ENCODE measurements around the gene PRSS57. TPM values are rescaled to one million over a fixed set of nuclear protein-coding genes. Genes with fewer than 3 reads are reported as not detected.

PRSS57 gene
- total RNA-seq, 1 experiment from 2014 or later: not detected

DNA sequence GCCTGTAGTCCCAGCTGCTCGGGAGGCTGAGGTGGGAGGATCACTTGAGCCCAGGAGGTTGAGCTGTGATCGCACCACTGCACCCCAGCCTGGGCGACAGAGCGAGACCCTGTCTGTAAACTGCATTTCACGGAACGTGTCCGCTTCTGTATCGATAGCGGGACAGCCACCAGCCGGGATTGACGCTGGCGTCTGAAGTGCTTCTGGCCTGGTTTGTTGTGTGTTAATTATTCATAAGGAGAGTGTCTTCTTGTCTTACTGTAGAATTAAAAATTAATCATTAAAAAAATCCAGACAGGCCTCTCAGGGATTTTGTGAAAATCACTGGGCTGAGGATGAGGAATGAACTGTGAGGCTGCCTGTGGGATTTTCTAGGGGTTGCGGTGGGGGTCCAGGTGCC, 39.5 kb upstream of the PRSS57 start:
- ATAC-seq (no peak), DNase-seq (no peak)
- no peaks in the 10 kb centered on the region for H4K20me1 ChIP-seq (ENCODE audit: low read length)
- no peak overlapping the region for H3K4me3 ChIP-seq (ENCODE audit: low read length)
- TF ChIP-seq, protein P1, sequence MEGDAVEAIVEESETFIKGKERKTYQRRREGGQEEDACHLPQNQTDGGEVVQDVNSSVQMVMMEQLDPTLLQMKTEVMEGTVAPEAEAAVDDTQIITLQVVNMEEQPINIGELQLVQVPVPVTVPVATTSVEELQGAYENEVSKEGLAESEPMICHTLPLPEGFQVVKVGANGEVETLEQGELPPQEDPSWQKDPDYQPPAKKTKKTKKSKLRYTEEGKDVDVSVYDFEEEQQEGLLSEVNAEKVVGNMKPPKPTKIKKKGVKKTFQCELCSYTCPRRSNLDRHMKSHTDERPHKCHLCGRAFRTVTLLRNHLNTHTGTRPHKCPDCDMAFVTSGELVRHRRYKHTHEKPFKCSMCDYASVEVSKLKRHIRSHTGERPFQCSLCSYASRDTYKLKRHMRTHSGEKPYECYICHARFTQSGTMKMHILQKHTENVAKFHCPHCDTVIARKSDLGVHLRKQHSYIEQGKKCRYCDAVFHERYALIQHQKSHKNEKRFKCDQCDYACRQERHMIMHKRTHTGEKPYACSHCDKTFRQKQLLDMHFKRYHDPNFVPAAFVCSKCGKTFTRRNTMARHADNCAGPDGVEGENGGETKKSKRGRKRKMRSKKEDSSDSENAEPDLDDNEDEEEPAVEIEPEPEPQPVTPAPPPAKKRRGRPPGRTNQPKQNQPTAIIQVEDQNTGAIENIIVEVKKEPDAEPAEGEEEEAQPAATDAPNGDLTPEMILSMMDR (conservative IDR thresholded peaks at IDR 0.05; ENCODE audit: low read depth, low read length): no peak
- TF ChIP-seq EZH2 (IDR thresholded peaks at IDR 0.05; ENCODE audit: low read length, unreplicated experiment) (no peak), EZH2phosphoT487 (IDR thresholded peaks at IDR 0.05; ENCODE audit: borderline replicate concordance, low read length) (no peak)
- no peaks in the 10 kb centered on the region for H3K79me2 ChIP-seq (ENCODE audit: low read length)
- intact Hi-C loops (cut with micrococcal nuclease): loop anchor here (2.0 to 5.0 kb wide), 2 partner anchors 70 to 147 kb away; partner anchors contain the start of gene HCN2
- H3K9me2 ChIP-seq (replicated peaks; ENCODE audit: low read length): no peaks in the 10 kb centered on the region
- no peak overlapping the region for H3K4me2 ChIP-seq (ENCODE audit: low read length)
- no peaks in the 10 kb centered on the region for H3K9me3 ChIP-seq (ENCODE audit: low read length)
- CTCF ChIA-PET: interaction anchor here (0.6 kb wide), 1 partner anchor 150 kb away, joined by 3 read pairs; no protein-coding TSS in a partner anchor
- H3K36me3 ChIP-seq (ENCODE audit: low read depth, low read length): no peaks in the 10 kb centered on the region
- H2AFZ ChIP-seq (ENCODE audit: low read length): no peak overlapping the region
- H3K27me3 ChIP-seq (ENCODE audit: low read length): no peaks in the 10 kb centered on the region
- BruUV-seq (replicated peaks): no TSS peak
- H3F3A ChIP-seq (ENCODE audit: low read length, unreplicated experiment): no peaks in the 10 kb centered on the region
- H3K4me1 ChIP-seq (ENCODE audit: insufficient read depth, low read length): no peaks in the 10 kb centered on the region
- POLR2A ChIA-PET (ENCODE audit: unreplicated experiment): no interaction called here
- no peak overlapping the region for H3K27ac ChIP-seq (ENCODE audit: low read length)
- no peak overlapping the region for H3K9ac ChIP-seq (ENCODE audit: low read length)

DNA sequence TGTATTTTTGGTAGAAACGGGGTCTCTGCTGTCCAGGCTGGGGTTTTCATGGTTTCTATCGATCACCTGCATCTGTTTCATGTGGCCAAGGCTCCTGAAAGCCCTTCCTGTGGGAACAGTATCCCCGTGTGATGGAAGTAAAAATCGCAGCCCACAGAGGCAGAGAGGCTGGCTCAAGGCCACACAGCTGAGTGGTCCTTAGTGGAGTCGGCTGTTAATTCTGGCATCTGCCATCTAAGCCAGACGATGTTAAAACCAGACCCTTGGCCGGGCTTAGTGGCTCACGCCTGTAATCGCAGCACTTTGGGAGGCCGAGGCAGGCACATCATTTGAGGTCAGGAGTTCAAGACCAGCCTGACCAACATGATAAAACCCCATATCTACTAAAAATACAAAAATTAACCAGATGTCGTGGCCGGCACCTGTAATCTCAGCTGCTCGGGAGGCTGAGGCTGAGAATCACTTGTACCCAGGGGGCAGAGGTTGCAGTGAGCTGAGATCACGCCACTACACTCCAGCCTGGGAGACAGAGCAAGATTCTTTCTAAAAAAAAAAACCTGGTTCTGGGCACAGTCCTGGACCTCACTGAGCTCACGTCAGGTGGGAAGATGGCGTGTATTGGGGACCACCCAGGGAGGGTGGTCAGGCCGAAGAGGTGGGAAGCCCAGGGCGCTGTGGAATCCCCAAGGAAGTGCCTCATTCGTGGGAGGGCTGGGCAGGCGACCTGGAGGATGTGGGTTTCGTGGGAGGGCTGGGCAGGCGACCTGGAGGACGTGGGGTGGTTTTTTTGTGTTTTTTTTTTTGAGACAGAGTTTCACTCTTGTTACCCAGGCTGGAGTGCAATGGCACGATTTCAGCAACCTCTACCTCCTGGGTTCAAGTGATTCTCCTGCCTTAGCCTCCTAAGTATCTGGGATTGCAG, 37.2 kb upstream of the PRSS57 start:
- TF ChIP-seq EZH2phosphoT487 (IDR thresholded peaks at IDR 0.05; ENCODE audit: borderline replicate concordance, low read length) (no peak), EZH2 (IDR thresholded peaks at IDR 0.05; ENCODE audit: low read length, unreplicated experiment) (no peak)
- TF ChIP-seq, protein P1 (conservative IDR thresholded peaks at IDR 0.05; ENCODE audit: low read depth, low read length): no peak
- Histone ChIP-seq H4K20me1 (ENCODE audit: low read length) (no peaks in the 10 kb centered on the region), H3K27ac (ENCODE audit: low read length) (no peak overlapping the region), H3K9me2 (replicated peaks; ENCODE audit: low read length) (no peaks in the 10 kb centered on the region), H3K36me3 (ENCODE audit: low read depth, low read length) (no peaks in the 10 kb centered on the region), H2AFZ (ENCODE audit: low read length) (no peak overlapping the region), H3K4me3 (ENCODE audit: low read length) (no peak overlapping the region), H3K9ac (ENCODE audit: low read length) (no peak overlapping the region), H3K27me3 (ENCODE audit: low read length) (no peaks in the 10 kb centered on the region), H3K4me1 (ENCODE audit: insufficient read depth, low read length) (no peaks in the 10 kb centered on the region), H3F3A (ENCODE audit: low read length, unreplicated experiment) (no peaks in the 10 kb centered on the region), H3K79me2 (ENCODE audit: low read length) (no peaks in the 10 kb centered on the region), H3K4me2 (ENCODE audit: low read length) (no peak overlapping the region), H3K9me3 (ENCODE audit: low read length) (no peaks in the 10 kb centered on the region)
- ChIA-PET CTCF (no interaction called here), POLR2A (ENCODE audit: unreplicated experiment) (no interaction called here)
- intact Hi-C loops (cut with micrococcal nuclease): loop anchor here (5.0 kb wide), 1 partner anchor 145 kb away; the partner anchor contains the start of gene HCN2
- no peak for ATAC-seq
- DNase-seq: no peak
- BruUV-seq (replicated peaks): no TSS peak

DNA sequence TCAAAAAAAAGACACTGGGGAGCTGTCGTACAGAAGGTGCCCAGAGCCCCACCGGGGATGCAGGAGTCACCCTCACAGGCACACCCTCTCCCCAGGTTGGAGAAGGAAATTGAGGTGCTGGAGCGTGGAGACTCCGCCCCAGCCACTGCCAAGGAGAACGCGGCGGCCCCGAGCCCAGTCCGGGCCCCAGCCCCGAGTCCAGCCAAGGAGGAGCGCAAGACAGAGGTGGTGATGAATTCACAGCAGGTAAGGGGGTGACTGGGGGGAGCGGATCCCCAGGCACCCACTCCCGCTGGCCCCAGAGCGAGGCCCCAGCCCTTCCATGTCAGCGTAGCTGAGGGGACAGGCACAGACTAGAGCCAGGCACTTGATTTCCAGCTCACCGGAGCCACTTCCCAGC, 35.7 kb upstream of the PRSS57 start:
- no peaks in the 10 kb centered on the region for H3K27me3 ChIP-seq (ENCODE audit: low read length)
- no peaks in the 10 kb centered on the region for H3K9me3 ChIP-seq (ENCODE audit: low read length)
- no peak overlapping the region for H3K27ac ChIP-seq (ENCODE audit: low read length)
- H2AFZ ChIP-seq (ENCODE audit: low read length): no peak overlapping the region
- no TSS peak for BruUV-seq (replicated peaks)
- no peak for ATAC-seq
- H3K4me1 ChIP-seq (ENCODE audit: insufficient read depth, low read length): no peaks in the 10 kb centered on the region
- H3F3A ChIP-seq (ENCODE audit: low read length, unreplicated experiment): no peaks in the 10 kb centered on the region
- POLR2A ChIA-PET (ENCODE audit: unreplicated experiment): interaction anchor here (0.6 kb wide), 1 partner anchor 28 kb away, joined by 4 read pairs; no protein-coding TSS in a partner anchor
- H3K36me3 ChIP-seq (ENCODE audit: low read depth, low read length): no peaks in the 10 kb centered on the region
- intact Hi-C loops (cut with micrococcal nuclease): loop anchor here (5.0 kb wide), 1 partner anchor 144 kb away; the partner anchor contains the start of gene HCN2
- no peak overlapping the region for H3K9ac ChIP-seq (ENCODE audit: low read length)
- TF ChIP-seq EZH2 (IDR thresholded peaks at IDR 0.05; ENCODE audit: low read length, unreplicated experiment) (no peak), EZH2phosphoT487 (IDR thresholded peaks at IDR 0.05; ENCODE audit: borderline replicate concordance, low read length) (no peak)
- TF ChIP-seq, protein P1 (conservative IDR thresholded peaks at IDR 0.05; ENCODE audit: low read depth, low read length): no peak
- no peaks in the 10 kb centered on the region for H3K9me2 ChIP-seq (replicated peaks; ENCODE audit: low read length)
- CTCF ChIA-PET: no interaction called here
- no peak overlapping the region for H3K4me3 ChIP-seq (ENCODE audit: low read length)
- no peaks in the 10 kb centered on the region for H4K20me1 ChIP-seq (ENCODE audit: low read length)
- no peaks in the 10 kb centered on the region for H3K79me2 ChIP-seq (ENCODE audit: low read length)
- H3K4me2 ChIP-seq (ENCODE audit: low read length): no peak overlapping the region
- DNase-seq: no peak

Measured in PC-3 (cell line).